ENCODE measurements around the gene FMN2.

FMN2 gene

DNA sequence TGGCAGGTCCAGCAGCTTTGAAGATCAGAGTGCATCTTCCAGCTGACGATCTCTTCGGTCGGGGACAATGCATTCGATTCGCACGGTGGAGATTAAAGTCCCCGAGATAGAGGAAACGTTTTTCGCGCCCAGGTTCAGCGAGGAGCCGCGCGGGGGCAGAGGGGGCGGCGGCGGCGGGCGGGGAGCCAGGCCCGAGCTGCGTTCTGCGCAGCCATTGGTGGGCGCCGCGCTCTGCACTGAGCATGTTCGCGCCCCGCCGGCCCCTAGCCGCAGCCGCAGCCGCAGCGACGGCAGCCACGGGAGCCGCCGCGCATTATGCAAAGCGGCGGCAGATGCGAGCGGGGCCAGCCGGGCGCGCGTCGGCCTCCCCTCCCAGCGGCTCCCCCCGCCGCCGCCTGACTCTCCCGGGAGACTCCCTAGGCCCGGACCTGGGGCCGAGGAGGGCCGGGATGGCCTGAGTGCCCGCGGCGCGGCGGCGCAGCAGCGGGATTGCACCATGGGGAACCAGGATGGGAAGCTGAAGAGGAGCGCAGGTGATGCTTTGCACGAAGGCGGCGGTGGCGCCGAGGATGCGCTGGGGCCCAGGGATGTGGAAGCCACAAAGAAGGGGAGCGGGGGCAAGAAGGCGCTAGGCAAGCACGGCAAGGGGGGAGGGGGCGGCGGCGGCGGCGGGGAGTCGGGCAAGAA, at the start of gene FMN2:
TSS of gene FMN2 (plus strand) at position 270 of the 687 bp plus-strand sequence. CDS start at position 497, 227 bp downstream.
- DNase-seq = no peak

- DNase-seq = no peak
These were observed 47.1 kb upstream of the FMN2 start for GRCh38 chr1:240044620-240045019.

DNA sequence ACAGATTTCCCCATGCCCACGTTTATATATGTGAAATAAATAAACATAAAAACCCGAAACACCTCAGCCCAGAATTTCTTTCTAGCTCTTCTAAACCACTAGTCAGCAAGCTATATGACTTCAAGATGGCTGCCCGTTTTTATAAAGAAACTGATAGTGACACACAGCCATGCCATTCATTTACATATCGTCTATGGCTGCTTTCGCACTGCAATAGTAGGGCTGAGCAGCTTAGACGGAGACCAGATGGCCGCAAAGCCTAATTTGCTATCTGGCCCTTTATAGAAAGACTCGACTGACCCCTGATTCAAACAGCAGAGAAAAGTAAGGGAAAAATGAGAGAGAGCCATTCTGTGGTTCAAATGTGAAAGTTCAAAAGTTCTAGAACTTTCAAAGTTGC, 45.7 kb upstream of the FMN2 start:
- DNase-seq = no peak

GRCh38 chr1:240054109-240054701, 37.5 kb upstream of the FMN2 start:
- DNase-seq = no peak

DNA sequence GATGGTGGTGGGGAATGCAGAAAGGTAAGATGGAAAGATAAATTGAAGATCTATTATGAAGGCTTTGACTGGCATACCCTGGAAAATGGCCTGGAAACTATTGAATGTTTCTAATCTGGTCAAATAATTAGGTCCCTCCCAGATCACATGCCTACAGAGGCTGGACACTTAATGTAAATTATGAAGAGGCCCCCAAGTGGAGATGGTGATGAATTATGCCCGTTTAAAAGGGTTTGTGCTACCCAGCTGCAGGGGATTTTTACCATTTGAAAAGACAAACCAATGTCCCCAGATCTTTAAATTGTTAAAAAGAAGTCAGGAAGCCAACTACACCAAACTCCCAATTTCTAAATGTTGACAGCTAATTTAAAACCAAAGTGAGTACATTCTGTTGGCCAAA, 35.7 kb upstream of the FMN2 start:
- DNase-seq = no peak

- no peak for DNase-seq
These were observed 35.3 kb upstream of the FMN2 start for GRCh38 chr1:240056350-240056749.

- no peak for DNase-seq
These were observed 33.6 kb upstream of the FMN2 start for GRCh38 chr1:240058049-240058448.

DNA sequence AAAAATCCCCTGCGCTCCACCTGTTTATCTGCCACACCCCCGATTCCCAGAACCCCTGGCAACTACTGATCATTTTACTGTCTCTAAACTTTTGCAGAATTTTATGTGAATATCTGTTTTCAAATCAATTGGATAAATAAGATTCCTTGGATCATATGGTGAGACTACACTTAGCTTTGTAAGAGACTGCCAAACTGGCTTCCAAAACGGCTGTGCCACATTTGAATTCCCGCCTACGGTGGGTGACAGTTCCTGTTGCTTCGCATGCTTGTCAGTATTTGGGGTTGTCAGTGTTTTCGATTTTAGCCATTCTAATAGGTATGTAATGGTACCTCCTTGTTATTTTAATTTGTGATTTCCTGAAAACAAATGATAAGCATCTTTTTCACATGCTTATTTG, 22.7 kb upstream of the FMN2 start:
- no peak for DNase-seq

DNA sequence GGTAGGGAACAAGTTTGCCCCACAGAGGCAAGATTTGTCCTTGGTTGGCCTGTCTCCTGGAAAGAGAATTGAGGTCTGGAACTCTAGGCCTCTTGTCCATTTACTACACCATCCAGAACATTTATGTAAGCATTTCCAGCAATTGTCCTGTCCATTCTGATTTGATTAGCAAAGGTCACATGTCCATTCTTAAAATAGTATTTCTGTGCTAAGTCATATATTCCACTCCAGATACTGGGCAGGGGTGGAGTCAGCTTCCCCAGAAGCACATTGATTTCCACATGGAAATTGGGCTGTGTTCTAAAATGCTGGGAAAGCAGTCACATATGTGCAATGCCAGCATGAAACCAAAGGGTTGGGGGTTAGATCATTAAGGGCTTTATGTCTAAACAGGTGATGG, 21.5 kb upstream of the FMN2 start:
- DNase-seq = no peak

DNA sequence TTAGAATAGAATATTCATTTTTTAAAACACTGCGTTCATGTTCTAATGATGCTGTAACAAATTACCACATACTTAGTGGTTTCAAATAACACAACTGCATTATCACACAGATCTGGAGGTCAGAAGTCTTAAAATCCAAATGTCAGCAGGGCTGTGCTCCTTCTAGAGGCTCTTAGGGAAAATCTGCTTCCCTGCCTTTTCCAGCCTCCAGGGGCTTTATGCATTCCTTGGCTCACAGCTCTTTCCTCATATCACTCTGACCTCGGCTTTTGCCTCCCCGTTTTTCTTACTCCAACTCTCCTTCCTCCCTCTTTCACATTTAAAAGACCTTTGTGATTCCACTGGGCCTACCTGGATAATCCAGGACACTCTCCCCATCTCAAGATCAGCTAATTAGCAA, 18.6 kb upstream of the FMN2 start:
- DNase-seq = no peak

GRCh38 chr1:240074422-240074821, 17.3 kb upstream of the FMN2 start:
- no peak for DNase-seq

DNA sequence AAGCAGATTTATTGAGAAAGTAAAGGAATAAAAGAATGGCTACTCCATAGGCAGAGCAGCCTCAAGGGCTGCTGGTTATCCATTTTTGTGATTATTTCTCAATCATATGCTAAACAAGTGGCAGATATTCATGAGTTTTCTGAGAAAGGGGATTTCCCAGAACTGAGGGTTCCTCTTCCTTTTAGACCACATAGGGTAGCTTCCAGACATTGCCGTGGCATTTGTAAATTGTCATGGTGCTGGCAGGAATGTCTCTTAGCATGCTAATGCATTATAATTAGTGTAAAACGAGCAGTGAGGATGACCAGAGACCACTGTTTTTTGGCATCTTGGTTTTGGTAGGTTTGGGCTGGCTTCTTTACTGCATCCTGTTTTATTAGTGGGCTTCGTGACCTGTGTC, 16.8 kb upstream of the FMN2 start:
- no peak for DNase-seq

DNA sequence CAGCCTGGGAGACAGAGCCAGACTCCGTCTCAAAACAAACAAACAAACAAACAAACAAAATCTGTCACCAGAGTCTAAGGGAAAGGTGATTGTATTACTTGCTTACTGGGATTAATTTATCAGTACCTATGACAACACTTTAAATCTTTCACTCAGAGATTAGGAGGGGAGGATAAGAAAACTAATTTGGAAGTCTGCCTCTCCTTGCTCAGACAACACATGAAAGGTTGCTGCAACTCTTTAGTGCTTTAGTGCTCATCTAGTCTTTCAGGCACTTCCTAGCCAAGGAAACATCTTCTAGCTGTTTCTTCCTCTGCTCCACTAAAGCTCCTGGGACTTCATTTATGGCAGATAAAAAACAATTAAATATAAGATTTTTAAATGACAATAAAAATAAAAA, 7.3 kb upstream of the FMN2 start:
- no peak for DNase-seq

- no peak for DNase-seq
These were observed 6.9 kb upstream of the FMN2 start for GRCh38 chr1:240084749-240085148.

DNA sequence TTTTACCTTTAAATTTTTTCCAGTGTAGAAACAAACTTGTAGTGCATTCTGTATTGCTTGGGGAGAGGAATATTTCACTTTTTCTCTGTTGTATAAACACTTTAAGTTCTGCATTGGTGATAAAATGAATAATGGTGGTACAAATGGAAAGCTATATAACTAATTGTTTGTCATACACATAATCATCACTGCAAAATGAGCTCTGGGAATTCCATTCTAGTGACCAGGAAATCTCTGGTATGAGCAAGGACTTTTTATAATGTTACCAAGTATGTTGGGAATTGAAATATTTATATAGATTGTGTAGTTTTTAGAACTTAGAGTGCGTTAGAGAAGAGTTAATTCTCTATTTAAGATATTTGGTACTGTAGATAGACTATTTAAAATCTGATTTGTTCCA, 5.0 kb upstream of the FMN2 start:
- no peak for DNase-seq

DNA sequence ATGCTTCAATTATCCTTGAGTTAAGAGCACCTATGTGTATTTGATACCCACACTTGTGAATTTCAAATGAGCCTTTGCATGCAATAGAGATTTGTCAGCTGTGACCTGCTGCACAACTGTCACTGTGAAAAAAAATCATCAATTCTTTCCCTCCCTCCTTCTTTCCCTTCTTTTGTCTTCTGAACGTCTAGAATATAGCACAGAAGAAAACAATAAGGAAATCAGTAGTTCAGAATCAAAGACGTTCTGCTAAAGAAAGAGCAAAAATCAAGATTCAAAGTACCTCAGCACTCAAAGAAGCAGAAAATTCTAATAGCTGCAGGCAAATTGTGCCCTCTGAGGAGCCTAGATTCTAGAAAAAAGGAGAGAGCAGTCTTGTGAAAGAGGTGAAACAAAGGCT, 1.7 kb upstream of the FMN2 start:
- DNase-seq = no peak

DNA sequence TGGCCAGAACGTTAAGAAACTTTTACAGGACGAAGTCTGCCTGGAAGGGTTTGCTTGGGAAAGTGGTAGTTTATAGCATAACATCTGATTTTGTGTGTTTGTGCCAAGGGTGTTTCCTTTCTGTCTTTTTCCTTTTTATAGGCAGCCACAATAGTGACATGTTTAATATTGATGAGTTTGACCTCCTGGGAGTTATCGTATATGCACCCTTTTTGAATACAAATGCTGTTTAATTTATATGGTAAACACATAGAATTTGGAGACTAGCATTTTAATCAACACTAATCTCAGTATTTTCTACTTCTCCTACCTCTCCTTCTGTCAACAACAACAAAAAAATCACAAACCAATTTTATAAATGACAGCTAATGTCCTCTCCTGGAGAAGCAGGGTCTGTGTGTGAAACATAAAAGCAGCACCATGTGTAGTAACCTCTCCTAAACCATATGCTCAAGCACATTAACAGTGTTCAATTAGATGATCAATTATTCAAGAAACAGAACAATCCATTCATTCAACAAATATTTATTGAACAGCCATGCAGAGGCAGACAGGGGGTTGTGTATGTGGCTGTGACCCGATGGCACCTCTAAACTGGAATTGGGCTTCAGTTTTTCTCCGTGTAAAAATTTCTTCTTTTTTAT, 604 bp upstream of the FMN2 start:
- no peak for DNase-seq

- no peak for DNase-seq
These were observed 827 bp downstream of the FMN2 start for GRCh38 chr1:240092301-240093119.

- no peak for DNase-seq
These were observed 1.7 kb downstream of the FMN2 start for GRCh38 chr1:240093120-240093961.

DNA sequence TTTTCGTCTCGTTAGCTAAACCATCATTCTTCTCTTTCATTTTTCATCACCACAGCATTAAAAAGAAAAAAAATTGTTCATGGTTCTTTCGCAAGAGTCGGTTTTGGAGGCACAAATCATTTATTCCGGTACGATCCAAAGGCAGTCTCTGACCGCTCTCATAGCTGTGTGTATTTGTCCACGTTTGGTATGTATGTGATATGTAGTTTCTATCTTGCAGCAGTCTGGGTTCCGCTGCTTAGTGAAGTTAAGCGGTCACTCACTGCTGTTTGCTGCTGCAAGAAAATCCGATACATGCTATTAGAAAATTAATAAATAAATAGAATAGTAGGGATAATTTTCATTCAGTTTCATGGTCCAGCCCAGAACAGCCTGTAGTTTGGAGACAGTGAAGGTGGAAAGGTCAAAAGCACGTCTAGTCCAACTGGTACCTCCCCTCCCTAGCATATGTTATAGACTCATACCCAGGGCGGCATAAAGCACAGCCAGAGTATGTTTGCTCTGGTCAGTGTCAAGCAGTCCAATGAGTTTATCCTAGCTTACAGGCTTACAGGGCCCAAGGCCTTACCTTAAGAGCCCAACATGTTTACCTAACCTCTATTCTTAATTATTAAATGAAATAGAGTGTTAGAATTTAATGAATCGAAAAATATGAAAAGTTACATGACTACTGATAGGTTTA, 2.5 kb downstream of the FMN2 start:
- DNase-seq = no peak

- no peak for DNase-seq
These were observed 5.3 kb downstream of the FMN2 start for GRCh38 chr1:240096974-240097373.

DNA sequence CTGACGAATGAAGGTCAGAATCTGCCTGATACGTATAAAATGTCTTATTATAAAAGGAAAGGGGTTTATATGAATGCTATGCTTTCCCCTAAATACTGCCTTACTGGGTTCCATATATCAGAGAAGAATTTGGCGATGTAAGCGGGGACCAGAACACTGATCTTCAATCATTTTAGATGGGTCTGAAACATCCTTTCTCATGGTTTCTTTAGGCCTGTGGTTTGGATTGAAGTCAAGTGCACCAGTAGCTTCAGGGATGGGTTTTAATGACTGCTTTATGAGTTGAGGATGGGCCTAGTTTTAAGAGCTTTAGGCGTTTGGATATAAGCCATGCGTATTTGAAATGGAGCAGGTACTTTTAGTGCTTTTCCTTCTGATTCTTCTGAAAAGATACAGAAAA, 6.9 kb downstream of the FMN2 start:
- no peak for DNase-seq

Measured in activated CD4-positive, alpha-beta T cell treated with anti-CD3 and anti-CD28 coated beads, Interleukin-2, amount 50 U/mL, for 16 hours (primary cell).